ENCODE measurements around the gene CIBAR2. TPM values are rescaled to one million over a fixed set of nuclear protein-coding genes. Genes with fewer than 3 reads are reported as not detected.

CIBAR2 gene
- total and polyA plus RNA-seq, 2 experiments from 2014 or later = not detected

GRCh38 chr16:85129876-85130704 lies 17.8 kb upstream of the CIBAR2 start (continued):
- TF ChIP-seq ZNF462 (CRISPR knock-in tag; IDR thresholded peaks at IDR 0.05) (no peak), JUNB (IDR thresholded peaks at IDR 0.05; ENCODE audit: unreplicated experiment) (no peak), ZNF331 (CRISPR knock-in tag; IDR thresholded peaks at IDR 0.05; ENCODE audit: low read depth) (no peak), CREB1 (CRISPR knock-in tag; IDR thresholded peaks at IDR 0.05; ENCODE audit: low read depth) (no peak), STAT1 (IDR thresholded peaks at IDR 0.05; ENCODE audit: unreplicated experiment) (no peak)

- Mint-ChIP-seq H3K4me1 (peaks cover 41% of the 10 kb centered on the region), H3K27ac (no peak overlapping the region)
- no peak overlapping the region for H3K27ac ChIP-seq (ENCODE audit: low read depth)
- TF ChIP-seq STAT1 (IDR thresholded peaks at IDR 0.05; ENCODE audit: unreplicated experiment) = no peak
- TF ChIP-seq ZNF462 (CRISPR knock-in tag; IDR thresholded peaks at IDR 0.05) = no peak
- TF ChIP-seq NANOG (IDR thresholded peaks at IDR 0.05; ENCODE audit: borderline replicate concordance) = no peak
These were observed 16.0 kb upstream of the CIBAR2 start for GRCh38 chr16:85128079-85128837.

More at GRCh38 chr16:85128079-85128837, 16.0 kb upstream of the CIBAR2 start:
- Histone ChIP-seq H3K4me3 (no peak overlapping the region), H3K9me2 (ENCODE audit: insufficient read depth) (no peaks in the 10 kb centered on the region), H3F3A (replicated peaks; ENCODE audit: low read depth) (peaks cover 15% of the 10 kb centered on the region; the same call in 1 of the 2 replicates), H4K20me1 (replicated peaks; ENCODE audit: insufficient read depth) (no peaks in the 10 kb centered on the region), H2AFZ (no peak overlapping the region), H3K4me2 (no peak overlapping the region), H3K4me1 (ENCODE audit: insufficient read depth) (peaks cover 26% of the 10 kb centered on the region), H3K79me2 (replicated peaks; ENCODE audit: insufficient read depth) (no peaks in the 10 kb centered on the region), H3K27me3 (ENCODE audit: insufficient read depth) (no peaks in the 10 kb centered on the region), H3K36me3 (ENCODE audit: insufficient read depth) (no peaks in the 10 kb centered on the region)
- Mint-ChIP-seq H3K9me3 (0 out of 3 replicates have a peak, but pooled peaks cover 5% of the 10 kb centered on the region), H3K27me3 (ENCODE audit: insufficient read depth, low read depth, poor library complexity) (peaks cover 24% of the 10 kb centered on the region), H3K36me3 (ENCODE audit: low read depth) (0 out of 3 replicates have a peak, but pooled peaks cover 2% of the 10 kb centered on the region), H3K4me3 (no peak overlapping the region)
- ATAC-seq = no peak
- no peak for DNase-seq (ENCODE audit: low spot score)
